ENCODE results near the gene TRIO. TPM values are rescaled to one million over a fixed set of nuclear protein-coding genes. Genes with fewer than 3 reads are reported as not detected.

TRIO gene
- total RNA-seq, 1 experiment from 2014 or later, result 136 TPM

- CTCF ChIA-PET, result interaction anchor here (0.5 kb wide), 1 partner anchor 116 kb away, joined by 3 read pairs; no protein-coding TSS in a partner anchor
Measured at GRCh38 chr5:14332038-14332631, 189.0 kb downstream of the TRIO start.

GRCh38 chr5:14332746-14333145 lies 189.6 kb downstream of the TRIO start:
- Mint-ChIP-seq H3K27me3 (ENCODE audit: insufficient read depth, unreplicated experiment) (no peaks in the 10 kb centered on the region), H3K4me3 (ENCODE audit: unreplicated experiment) (no peak overlapping the region), H3K4me1 (ENCODE audit: insufficient read depth, unreplicated experiment) (no peaks in the 10 kb centered on the region), H3K27ac (ENCODE audit: low read depth, unreplicated experiment) (no peak overlapping the region), H3K9me3 (ENCODE audit: unreplicated experiment) (no peaks in the 10 kb centered on the region), H3K36me3 (ENCODE audit: insufficient read depth, unreplicated experiment) (peaks cover 48% of the 10 kb centered on the region)
- TF ChIP-seq CTCF (IDR thresholded peaks at IDR 0.05; ENCODE audit: unreplicated experiment), result no peak
- intact Hi-C loops (cut with micrococcal nuclease), result no loop called here
- CTCF ChIA-PET, result interaction anchor here (0.5 kb wide), 1 partner anchor 116 kb away, joined by 3 read pairs; no protein-coding TSS in a partner anchor
- POLR2A ChIA-PET, result no interaction called here
- no TSS peak for BruUV-seq (replicated peaks)
- no peak for DNase-seq (ENCODE audit: unreplicated experiment)

More at GRCh38 chr5:14332038-14332631, 189.0 kb downstream of the TRIO start:
- Mint-ChIP-seq H3K36me3 (ENCODE audit: insufficient read depth, unreplicated experiment) (peaks cover 48% of the 10 kb centered on the region), H3K27ac (ENCODE audit: low read depth, unreplicated experiment) (no peak overlapping the region), H3K27me3 (ENCODE audit: insufficient read depth, unreplicated experiment) (no peaks in the 10 kb centered on the region), H3K9me3 (ENCODE audit: unreplicated experiment) (no peaks in the 10 kb centered on the region), H3K4me3 (ENCODE audit: unreplicated experiment) (no peak overlapping the region), H3K4me1 (ENCODE audit: insufficient read depth, unreplicated experiment) (no peaks in the 10 kb centered on the region)
- no peak for DNase-seq (ENCODE audit: unreplicated experiment)
- intact Hi-C loops (cut with micrococcal nuclease), result no loop called here
- BruUV-seq (replicated peaks), result no TSS peak
- TF ChIP-seq CTCF (IDR thresholded peaks at IDR 0.05; ENCODE audit: unreplicated experiment), result no peak
- POLR2A ChIA-PET, result no interaction called here

GRCh38 chr5:14337593-14337992 lies 194.5 kb downstream of the TRIO start:
- Mint-ChIP-seq H3K36me3 (ENCODE audit: insufficient read depth, unreplicated experiment) (peaks cover 43% of the 10 kb centered on the region), H3K4me1 (ENCODE audit: insufficient read depth, unreplicated experiment) (no peaks in the 10 kb centered on the region), H3K27me3 (ENCODE audit: insufficient read depth, unreplicated experiment) (no peaks in the 10 kb centered on the region), H3K9me3 (ENCODE audit: unreplicated experiment) (no peaks in the 10 kb centered on the region), H3K4me3 (ENCODE audit: unreplicated experiment) (no peak overlapping the region), H3K27ac (ENCODE audit: low read depth, unreplicated experiment) (no peak overlapping the region)
- no peak for TF ChIP-seq CTCF (IDR thresholded peaks at IDR 0.05; ENCODE audit: unreplicated experiment)
- POLR2A ChIA-PET, result no interaction called here
- BruUV-seq (replicated peaks), result no TSS peak
- CTCF ChIA-PET, result interaction anchor here (0.6 to 2.4 kb wide), 7 partner anchors 11 to 350 kb away, joined by 3 to 14 read pairs (median 5); no protein-coding TSS in a partner anchor
- no peak for DNase-seq (ENCODE audit: unreplicated experiment)
- intact Hi-C loops (cut with micrococcal nuclease), result no loop called here

- no peaks in the 10 kb centered on the region for H3K9me3 Mint-ChIP-seq (ENCODE audit: unreplicated experiment)
- no peaks in the 10 kb centered on the region for H3K4me1 Mint-ChIP-seq (ENCODE audit: insufficient read depth, unreplicated experiment)
- H3K27ac Mint-ChIP-seq (ENCODE audit: low read depth, unreplicated experiment), result no peak overlapping the region
- TF ChIP-seq CTCF (IDR thresholded peaks at IDR 0.05; ENCODE audit: unreplicated experiment), result no peak
- H3K4me3 Mint-ChIP-seq (ENCODE audit: unreplicated experiment), result no peak overlapping the region
- DNase-seq (ENCODE audit: unreplicated experiment), result no peak
- ChIA-PET POLR2A (interaction anchor here (0.8 kb wide), 2 partner anchors 22 to 59 kb away, joined by 3 read pairs; no protein-coding TSS in a partner anchor), CTCF (interaction anchor here (0.7 to 2.2 kb wide), 7 partner anchors 11 to 352 kb away, joined by 3 to 7 read pairs (median 4); no protein-coding TSS in a partner anchor)
- peaks cover 43% of the 10 kb centered on the region for H3K36me3 Mint-ChIP-seq (ENCODE audit: insufficient read depth, unreplicated experiment)
- BruUV-seq (replicated peaks), result no TSS peak
- no peaks in the 10 kb centered on the region for H3K27me3 Mint-ChIP-seq (ENCODE audit: insufficient read depth, unreplicated experiment)
- intact Hi-C loops (cut with micrococcal nuclease), result no loop called here
Measured at GRCh38 chr5:14339468-14339867, 196.3 kb downstream of the TRIO start.

Data from MCF 10A (cell line).